ENCODE data around the gene DRC7.

- TF ChIP-seq CTCF (IDR thresholded peaks at IDR 0.05; ENCODE audit: low read depth, low read length, poor library complexity, severe bottlenecking) (no peak), EZH2phosphoT487 (IDR thresholded peaks at IDR 0.05; ENCODE audit: borderline replicate concordance, low read length) (no peak)
Observed at GRCh38 chr16:57680842-57681375, 13.7 kb upstream of the DRC7 start.

Data from DOHH2 (cell line).